ENCODE data around the gene TUBB3. TPM values are rescaled to one million over a fixed set of nuclear protein-coding genes. Genes with fewer than 3 reads are reported as not detected.

The TUBB3 gene
- total and polyA plus RNA-seq, 8 donors, result 0.29 to 14.5 (median 3.7) TPM; not detected in 2

DNA sequence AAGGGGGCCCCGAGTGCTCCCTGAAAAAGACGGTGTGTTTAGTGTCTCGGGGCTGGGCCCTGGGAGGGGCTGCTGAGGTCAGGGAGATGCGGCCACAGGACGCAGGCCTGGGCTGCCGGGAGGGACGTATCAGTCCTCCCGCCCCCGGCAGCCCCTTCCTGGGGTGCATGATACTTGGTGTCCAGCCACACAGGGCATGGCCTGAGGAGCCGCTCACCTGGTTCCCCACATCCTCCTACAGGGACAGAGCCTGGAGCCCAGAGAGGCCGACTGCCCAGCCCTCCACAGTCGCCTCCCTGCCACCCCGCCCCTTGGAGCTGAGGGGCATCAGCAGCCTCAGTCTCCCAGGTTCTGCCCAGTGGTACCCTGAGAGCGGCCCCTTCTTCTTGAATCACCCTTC, 13.4 kb downstream of the TUBB3 start:
- intact Hi-C loops (cut with DNase I; ENCODE audit: low total_unique reads), result no loop called here
- no peaks in the 10 kb centered on the region for H3K9me3 ChIP-seq
- H3K27ac ChIP-seq, result no peak overlapping the region
- H3K27me3 ChIP-seq, result peaks cover 0 to 13% (median 0%) of the 10 kb centered on the region in 3 donors
- H3K36me3 ChIP-seq, result peaks cover 0 to 13% (median 0%) of the 10 kb centered on the region in 4 donors
- H3K4me1 ChIP-seq, result no peaks in the 10 kb centered on the region
- WGBS, 5 donors, result 90 to 98% (median 91%) methylated on average over 11 to 14 of the region's 14 CpGs
- no peak for DNase-seq
- H3K4me3 ChIP-seq, result no peak overlapping the region
- TF ChIP-seq POLR2A (IDR thresholded peaks at IDR 0.05) (no peak), EP300 (IDR thresholded peaks at IDR 0.05) (no peak), POLR2AphosphoS5 (IDR thresholded peaks at IDR 0.05) (no peak)
- TF ChIP-seq, protein P1, sequence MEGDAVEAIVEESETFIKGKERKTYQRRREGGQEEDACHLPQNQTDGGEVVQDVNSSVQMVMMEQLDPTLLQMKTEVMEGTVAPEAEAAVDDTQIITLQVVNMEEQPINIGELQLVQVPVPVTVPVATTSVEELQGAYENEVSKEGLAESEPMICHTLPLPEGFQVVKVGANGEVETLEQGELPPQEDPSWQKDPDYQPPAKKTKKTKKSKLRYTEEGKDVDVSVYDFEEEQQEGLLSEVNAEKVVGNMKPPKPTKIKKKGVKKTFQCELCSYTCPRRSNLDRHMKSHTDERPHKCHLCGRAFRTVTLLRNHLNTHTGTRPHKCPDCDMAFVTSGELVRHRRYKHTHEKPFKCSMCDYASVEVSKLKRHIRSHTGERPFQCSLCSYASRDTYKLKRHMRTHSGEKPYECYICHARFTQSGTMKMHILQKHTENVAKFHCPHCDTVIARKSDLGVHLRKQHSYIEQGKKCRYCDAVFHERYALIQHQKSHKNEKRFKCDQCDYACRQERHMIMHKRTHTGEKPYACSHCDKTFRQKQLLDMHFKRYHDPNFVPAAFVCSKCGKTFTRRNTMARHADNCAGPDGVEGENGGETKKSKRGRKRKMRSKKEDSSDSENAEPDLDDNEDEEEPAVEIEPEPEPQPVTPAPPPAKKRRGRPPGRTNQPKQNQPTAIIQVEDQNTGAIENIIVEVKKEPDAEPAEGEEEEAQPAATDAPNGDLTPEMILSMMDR (IDR thresholded peaks at IDR 0.05), result no peak

DNA sequence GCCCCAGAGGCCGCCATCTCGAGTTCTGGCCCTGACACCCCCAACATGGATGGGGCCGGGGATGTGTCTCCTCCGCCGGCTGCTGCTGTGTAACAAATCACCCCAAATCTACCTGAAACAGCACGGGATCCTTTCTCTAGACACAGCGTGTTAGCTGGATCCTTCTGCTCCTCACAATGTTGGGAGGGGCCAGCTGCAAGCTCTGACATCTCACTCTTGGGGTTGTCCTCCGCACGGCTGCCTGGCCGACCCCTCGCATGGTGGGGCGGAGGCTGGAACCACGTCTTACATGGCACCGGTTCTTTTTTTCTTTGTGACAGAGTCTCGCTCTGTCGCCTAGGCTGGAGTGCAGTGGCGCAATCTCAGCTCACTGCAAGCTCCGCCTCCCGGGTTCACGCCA, 13.8 kb downstream of the TUBB3 start:
- intact Hi-C loops (cut with DNase I; ENCODE audit: low total_unique reads), result no loop called here
- 90 to 94% (median 93%) methylated on average over 20 of the region's 20 CpGs for WGBS, 5 donors

DNA sequence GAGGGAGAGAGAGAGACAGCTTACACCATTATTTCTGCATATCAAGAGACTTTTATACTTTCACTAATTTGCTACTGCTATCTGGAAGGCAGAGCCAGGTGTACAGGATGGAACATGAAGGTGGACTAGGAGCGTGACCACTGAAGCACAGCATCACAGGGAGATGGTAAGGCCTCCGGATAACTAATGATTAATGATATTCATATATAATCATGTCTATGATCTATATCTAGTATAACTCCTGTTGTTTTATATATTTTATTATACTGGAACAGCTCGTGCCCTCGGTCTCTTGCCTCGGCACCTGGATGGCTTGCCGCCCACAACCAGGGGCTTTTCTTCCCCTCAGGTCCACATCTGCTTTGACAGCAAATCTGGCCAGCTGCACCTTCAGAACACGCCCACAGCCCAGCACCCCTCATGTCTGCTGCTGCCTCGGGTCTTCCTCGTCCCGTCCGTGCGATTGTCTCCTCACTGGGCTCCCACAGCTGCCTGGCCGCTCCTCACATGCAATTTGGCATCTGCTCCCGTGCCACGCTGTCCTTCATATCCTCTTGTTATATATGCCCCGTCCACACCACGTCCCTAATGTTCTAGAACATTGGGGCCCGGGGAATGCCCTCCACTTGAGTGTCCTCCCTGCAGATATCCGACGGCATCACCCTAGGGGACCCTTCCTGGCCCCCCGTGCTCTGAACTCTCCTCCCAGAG, 15.2 kb downstream of the TUBB3 start:
- Histone ChIP-seq H3K4me3 (no peak overlapping the region), H3K27me3 (peaks cover 0 to 9% (median 0%) of the 10 kb centered on the region in 3 donors), H3K27ac (no peak overlapping the region), H3K4me1 (no peaks in the 10 kb centered on the region), H3K36me3 (peaks cover 0 to 6% (median 0%) of the 10 kb centered on the region in 4 donors), H3K9me3 (no peaks in the 10 kb centered on the region)
- whole genome bisulfite sequencing, 5 donors, result 72 to 83% (median 81%) methylated on average over 21 of the region's 21 CpGs
- TF ChIP-seq EP300 (IDR thresholded peaks at IDR 0.05) (no peak), POLR2AphosphoS5 (IDR thresholded peaks at IDR 0.05) (no peak), POLR2A (IDR thresholded peaks at IDR 0.05) (no peak)
- TF ChIP-seq, protein P1 (IDR thresholded peaks at IDR 0.05), result no peak
- DNase-seq, result no peak
- intact Hi-C loops (cut with DNase I; ENCODE audit: low total_unique reads), result no loop called here

More for the DNA sequence above, 13.8 kb downstream of the TUBB3 start:
- Histone ChIP-seq H3K36me3 (peaks cover 0 to 13% (median 0%) of the 10 kb centered on the region in 4 donors), H3K27ac (no peak overlapping the region), H3K27me3 (peaks cover 0 to 9% (median 0%) of the 10 kb centered on the region in 3 donors), H3K4me3 (no peak overlapping the region), H3K4me1 (no peaks in the 10 kb centered on the region), H3K9me3 (no peaks in the 10 kb centered on the region)
- TF ChIP-seq POLR2A (IDR thresholded peaks at IDR 0.05), result no peak
- TF ChIP-seq, protein P1 (IDR thresholded peaks at IDR 0.05), result no peak
- TF ChIP-seq EP300 (IDR thresholded peaks at IDR 0.05), result no peak
- no peak for TF ChIP-seq POLR2AphosphoS5 (IDR thresholded peaks at IDR 0.05)
- DNase-seq, result no peak

DNA sequence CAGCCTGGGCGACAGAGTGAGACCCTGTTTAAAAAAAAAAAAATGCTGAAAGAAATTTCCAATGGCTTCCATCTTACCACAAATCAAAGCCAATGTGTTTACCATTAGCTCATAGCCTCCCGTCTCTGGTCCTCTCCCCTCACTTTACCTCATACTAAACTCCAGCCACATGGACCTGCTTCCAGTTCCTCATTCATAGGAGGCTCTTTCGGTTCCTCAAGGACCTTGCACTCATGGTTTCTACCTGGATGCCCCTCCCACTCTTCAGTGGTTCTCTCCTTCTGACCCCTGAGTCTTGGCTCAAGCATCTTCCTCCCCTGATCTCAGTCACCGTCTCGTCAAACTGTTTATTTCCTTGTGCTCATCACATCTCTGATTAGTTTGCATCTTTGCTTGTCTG, 21.6 kb downstream of the TUBB3 start:
- Histone ChIP-seq H3K4me1 (peaks cover 16 to 21% (median 19%) of the 10 kb centered on the region in 4 donors), H3K27ac (no peak overlapping the region), H3K36me3 (no peaks in the 10 kb centered on the region), H3K9me3 (no peaks in the 10 kb centered on the region), H3K27me3 (peaks cover 0 to 42% (median 0%) of the 10 kb centered on the region in 3 donors), H3K4me3 (no peak overlapping the region)
- intact Hi-C loops (cut with DNase I; ENCODE audit: low total_unique reads), result no loop called here
- TF ChIP-seq POLR2A (IDR thresholded peaks at IDR 0.05) (no peak), POLR2AphosphoS5 (IDR thresholded peaks at IDR 0.05) (no peak), EP300 (IDR thresholded peaks at IDR 0.05) (no peak)
- TF ChIP-seq, protein P1 (IDR thresholded peaks at IDR 0.05), result no peak
- no peak for DNase-seq
- 59 to 80% (median 74%) methylated on average over 5 of the region's 5 CpGs for WGBS, 5 donors

Data from stomach (tissue), 9 donors.